ENCODE data around the gene RTKN. TPM values are rescaled to one million over a fixed set of nuclear protein-coding genes. Genes with fewer than 3 reads are reported as not detected.

RTKN gene
- total and polyA plus RNA-seq, 2 of the 13 experiments (the other 11 are each of a cell fraction or from before 2014, with no cell fraction given) = 159 to 166 TPM

DNA sequence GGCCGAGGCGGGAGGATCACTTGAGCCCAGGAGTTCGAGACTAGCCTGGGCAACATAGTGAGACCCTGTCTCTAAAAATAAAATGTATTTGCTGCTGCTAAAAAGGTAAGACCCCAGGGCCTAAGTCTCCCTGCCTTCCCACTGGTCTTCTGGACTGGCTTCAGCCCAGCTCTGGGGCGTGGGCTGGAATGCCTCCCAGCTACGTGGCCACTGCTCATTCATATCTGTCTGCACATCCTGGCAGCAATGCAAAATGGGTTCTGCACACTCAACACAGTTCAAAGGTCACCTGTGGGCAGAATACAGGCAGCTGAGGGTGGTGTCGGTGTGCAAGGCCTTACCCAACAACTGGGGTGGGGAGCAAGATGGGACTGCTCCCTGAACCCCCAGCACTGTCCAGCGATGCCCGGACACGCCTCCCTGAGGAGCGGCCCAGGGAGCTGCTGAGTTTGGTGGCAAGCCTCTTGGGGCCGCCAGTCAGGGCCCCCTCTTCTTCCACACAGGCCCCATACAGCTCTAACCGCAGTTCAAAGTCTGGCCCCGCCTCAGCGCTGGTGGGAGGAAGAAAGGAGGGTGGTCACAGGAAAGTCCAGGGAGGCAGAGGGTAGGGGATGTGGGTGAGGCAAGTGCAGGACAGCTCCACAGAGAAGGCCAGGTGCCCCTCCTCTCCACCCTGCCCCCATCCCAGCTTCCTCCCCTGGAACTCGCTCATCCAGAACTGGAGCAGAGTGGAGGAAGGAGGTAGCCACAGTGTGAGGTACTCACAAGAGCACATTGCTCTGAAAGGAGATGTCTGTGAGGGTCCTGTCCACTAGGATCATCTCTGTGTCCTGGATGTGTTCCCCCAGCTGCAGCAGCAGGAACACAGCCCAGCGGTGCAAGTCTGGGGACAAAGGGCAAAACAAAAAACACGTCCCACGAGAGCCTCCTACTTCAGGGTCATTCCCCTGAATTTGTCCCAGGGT lies 12.0 kb downstream of the RTKN start (continued):
- no peak for TF ChIP-seq JDP2 (CRISPR knock-in tag; IDR thresholded peaks at IDR 0.05; ENCODE audit: borderline replicate concordance)
- no peak; the same call in 1 of the 2 replicates for TF ChIP-seq JUNB (CRISPR knock-in tag; IDR thresholded peaks at IDR 0.05; ENCODE audit: borderline replicate concordance)
- TF ChIP-seq ARID2 (CRISPR knock-in tag; IDR thresholded peaks at IDR 0.05; ENCODE audit: borderline replicate concordance) = 0 out of 2 replicates have a peak, but pooled peaks have one; percentile 70
- TF ChIP-seq SIX1 (CRISPR knock-in tag; IDR thresholded peaks at IDR 0.05; ENCODE audit: borderline replicate concordance) = peak; percentile 44; the same call in 1 of the 2 replicates
- TF ChIP-seq ZNF816 (CRISPR knock-in tag; IDR thresholded peaks at IDR 0.05; ENCODE audit: borderline replicate concordance) = no peak
- no peak; the same call in 1 of the 2 replicates for TF ChIP-seq YEATS2 (CRISPR knock-in tag; IDR thresholded peaks at IDR 0.05; ENCODE audit: borderline replicate concordance)
- no peak for TF ChIP-seq SUZ12 (IDR thresholded peaks at IDR 0.05; ENCODE audit: low read depth, low read length)
- no peak for TF ChIP-seq ZNF326 (CRISPR knock-in tag; IDR thresholded peaks at IDR 0.05; ENCODE audit: borderline replicate concordance)
- peak; percentile 60; the same call in 1 of the 2 replicates for TF ChIP-seq NR2F2 (IDR thresholded peaks at IDR 0.05; ENCODE audit: borderline replicate concordance, low read depth)
- peak; percentile 71; the same call in 1 of the 2 replicates for TF ChIP-seq CHCHD3 (CRISPR knock-in tag; IDR thresholded peaks at IDR 0.05)
- peak; percentile 93; the same call in 1 of the 2 replicates for TF ChIP-seq ZNF280B (CRISPR knock-in tag; IDR thresholded peaks at IDR 0.05; ENCODE audit: borderline replicate concordance)
- no peak for TF ChIP-seq ATM (IDR thresholded peaks at IDR 0.05; ENCODE audit: borderline replicate concordance)
- TF ChIP-seq MBNL3 (CRISPR knock-in tag; conservative IDR thresholded peaks at IDR 0.05) = no peak
- no peak for TF ChIP-seq CBX1 (IDR thresholded peaks at IDR 0.05; ENCODE audit: low read depth)
- TF ChIP-seq ZMAT3 (CRISPR knock-in tag; conservative IDR thresholded peaks at IDR 0.05) = no peak
- TF ChIP-seq ZNF18 (CRISPR knock-in tag; IDR thresholded peaks at IDR 0.05; ENCODE audit: insufficient replicate concordance) = no peak
- TF ChIP-seq ZBTB8A (CRISPR knock-in tag; IDR thresholded peaks at IDR 0.05; ENCODE audit: borderline replicate concordance, low read depth) = no peak
- peak; percentile 72; the same call in 1 of the 2 replicates for TF ChIP-seq ZNF335 (CRISPR knock-in tag; IDR thresholded peaks at IDR 0.05)
- TF ChIP-seq ZNF329 (CRISPR knock-in tag; IDR thresholded peaks at IDR 0.05; ENCODE audit: low read depth) = no peak
- no peak for TF ChIP-seq ZNF557 (CRISPR knock-in tag; IDR thresholded peaks at IDR 0.05)
- TF ChIP-seq YEATS4 (CRISPR knock-in tag; IDR thresholded peaks at IDR 0.05; ENCODE audit: borderline replicate concordance) = peak; percentile 70
- TF ChIP-seq IRX3 (CRISPR knock-in tag; IDR thresholded peaks at IDR 0.05; ENCODE audit: borderline replicate concordance, low read depth) = no peak
- TF ChIP-seq NBN (conservative IDR thresholded peaks at IDR 0.05) = no peak
- no peak for TF ChIP-seq GABPA (IDR thresholded peaks at IDR 0.05; ENCODE audit: low read depth, low read length)
- TF ChIP-seq GABPA (CRISPR knock-in tag; IDR thresholded peaks at IDR 0.05; ENCODE audit: low read depth) = 0 out of 2 replicates have a peak, but pooled peaks have one; percentile 28
- TF ChIP-seq ZNF75D (CRISPR knock-in tag; IDR thresholded peaks at IDR 0.05; ENCODE audit: borderline replicate concordance) = no peak
